ENCODE data around the gene CHM. TPM values are rescaled to one million over a fixed set of nuclear protein-coding genes. Genes with fewer than 3 reads are reported as not detected.

CHM gene
- total and polyA plus RNA-seq, 2 of the 8 experiments (the other 6 are each of a cell fraction or from before 2014, with no cell fraction given) = 8.6 to 15.5 TPM

DNA sequence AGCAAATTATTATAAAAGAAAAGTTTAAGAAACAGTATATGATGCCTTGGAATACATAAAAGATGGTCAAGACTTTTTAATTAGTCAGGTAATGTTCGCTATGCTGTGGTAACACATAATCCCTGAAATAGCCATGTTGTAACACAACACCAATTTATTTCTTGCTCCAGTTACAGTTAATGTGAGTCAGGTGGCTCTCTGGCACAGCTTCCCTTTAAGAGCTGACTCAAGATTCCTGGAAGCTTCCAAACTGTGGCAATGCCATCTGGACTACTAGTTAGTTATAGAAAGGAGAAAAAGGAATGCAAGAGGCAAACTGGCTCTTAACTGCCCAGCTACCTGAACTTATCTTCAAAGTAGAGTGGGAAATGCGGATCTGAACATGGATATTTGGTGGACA is 210.5 kb downstream of the CHM start:
- ChIA-PET POLR2A (ENCODE audit: partially characterized antibody) (no interaction called here), CTCF (ENCODE audit: partially characterized antibody) (no interaction called here)
- H4K20me1 ChIP-seq (replicated peaks in 1 of 2; ENCODE audit: control insufficient read depth in 1 of 2, insufficient read depth in 2 of 2, low read length in 2 of 2) = no peaks in the 10 kb centered on the region
- no peak overlapping the region for H3K14ac ChIP-seq (ENCODE audit: insufficient read length)
- no peak overlapping the region for H4K5ac ChIP-seq (ENCODE audit: insufficient read length, low read depth, low read length)
- no peak overlapping the region for H4K8ac ChIP-seq (ENCODE audit: extremely low read depth, insufficient read depth, low read length)
- H3K9me3 ChIP-seq (ENCODE audit: insufficient read depth in 2 of 2, low read depth in 1 of 2, low read length in 1 of 2) = no peaks in the 10 kb centered on the region
- H2BK5ac ChIP-seq (ENCODE audit: low read depth, low read length) = no peak overlapping the region
- no peak overlapping the region for H3K23ac ChIP-seq (ENCODE audit: insufficient read length)
- H2AFZ ChIP-seq (ENCODE audit: low read length) = no peak overlapping the region
- H2AK5ac ChIP-seq (ENCODE audit: low read depth, low read length) = no peak overlapping the region
- no peak overlapping the region for H3K4ac ChIP-seq (replicated peaks; ENCODE audit: insufficient read length, low read depth, low read length)
- 92% methylated on average over 2 of the region's 2 CpGs; no CpG with 5 or more reads in 1 of the 2 experiments for WGBS, 2 experiments (ENCODE audit: extremely low coverage in 1 of 2, insufficient coverage in 1 of 2, insufficient read length in 1 of 2, insufficient replicate concordance in 2 of 2, low coverage in 1 of 2, low lambda C conversion rate in 2 of 2, missing lambda C conversion rate in 1 of 2)
- TF ChIP-seq ZNF274 (IDR thresholded peaks at IDR 0.05; ENCODE audit: borderline replicate concordance, extremely low read depth, low read length) (no peak), SIN3A (conservative IDR thresholded peaks at IDR 0.05 in 1 of 2, IDR thresholded peaks at IDR 0.05 in 1 of 2; ENCODE audit: low read depth in 1 of 2, low read length in 2 of 2) (no peak), SUZ12 (IDR thresholded peaks at IDR 0.05; ENCODE audit: low read length) (no peak), YY1 (IDR thresholded peaks at IDR 0.05; ENCODE audit: low read depth, low read length) (no peak), SIRT6 (IDR thresholded peaks at IDR 0.05; ENCODE audit: low read length) (no peak), RFX5 (IDR thresholded peaks at IDR 0.05; ENCODE audit: borderline replicate concordance, low read depth, low read length) (no peak), POLR2A (IDR thresholded peaks at IDR 0.05; ENCODE audit: control extremely low read depth in 1 of 2, low read depth in 2 of 2, low read length in 2 of 2) (no peak)
- H2BK20ac ChIP-seq (ENCODE audit: low read length) = no peak overlapping the region
- H3K79me1 ChIP-seq (ENCODE audit: low read depth, low read length) = no peaks in the 10 kb centered on the region
- DNase-seq (ENCODE audit: low read depth in 1 of 2, low spot score in 2 of 2) (no peak), FAIRE-seq (no peak)
- H3K23me2 ChIP-seq (ENCODE audit: low read depth, low read length) = no peaks in the 10 kb centered on the region
- no peak overlapping the region for H3K18ac ChIP-seq (ENCODE audit: extremely low read depth, low read length)
- H3K27ac ChIP-seq (ENCODE audit: low read depth, low read length) = no peak overlapping the region
- H2BK15ac ChIP-seq (ENCODE audit: low read length) = no peak overlapping the region
- H3K4me3 ChIP-seq (ENCODE audit: extremely low read depth in 1 of 4, insufficient read depth in 2 of 4, low read depth in 3 of 4, low read length in 4 of 4) = no peak overlapping the region
- H3K36me3 ChIP-seq (ENCODE audit: control insufficient read depth in 2 of 4, insufficient read depth in 4 of 4, low read length in 3 of 4) = no peaks in the 10 kb centered on the region
- no peaks in the 10 kb centered on the region for H3K4me1 ChIP-seq (replicated peaks in 1 of 4; ENCODE audit: control insufficient read depth in 3 of 4, insufficient read depth in 4 of 4, low read length in 3 of 4)
- H3K4me2 ChIP-seq (ENCODE audit: insufficient read depth in 1 of 2, low read depth in 2 of 2, low read length in 2 of 2) = no peak overlapping the region
- H2BK12ac ChIP-seq (ENCODE audit: low read depth, low read length) = no peak overlapping the region
- no peak overlapping the region for H3K56ac ChIP-seq (replicated peaks; ENCODE audit: insufficient read length, low read depth, low read length)
- no peak overlapping the region for H4K91ac ChIP-seq (replicated peaks; ENCODE audit: insufficient read length, low read length)
- no peak overlapping the region for H3K9ac ChIP-seq (replicated peaks in 1 of 4; ENCODE audit: extremely low read depth in 1 of 4, low read depth in 3 of 4, low read length in 3 of 4)
- no peaks in the 10 kb centered on the region for H3K79me2 ChIP-seq (ENCODE audit: control insufficient read depth in 1 of 2, insufficient read depth in 2 of 2, low read length in 2 of 2)
- H2BK120ac ChIP-seq (replicated peaks; ENCODE audit: low read depth, low read length) = no peak overlapping the region
- H3K27me3 ChIP-seq (replicated peaks in 1 of 4; ENCODE audit: control insufficient read depth in 3 of 4, extremely low read depth in 1 of 4, insufficient read depth in 3 of 4, low read length in 3 of 4) = no peaks in the 10 kb centered on the region
